HEK293T (cell line): ENCODE results near the gene TRPC1.

Experiments
- CTCF ChIA-PET: fragments of 350-600 bp; formaldehyde crosslinking; extraction: SDS; loops from one replicate; lab custom pipeline; 2021; ENCODE audit warnings: antibody characterized with exemption, inconsistent platforms; lab: Yijun Ruan, JAX
- POLR2A ChIA-PET: fragments of 350-600 bp; formaldehyde crosslinking; extraction: SDS; loops from one replicate; lab custom pipeline; 2020; ENCODE audit warnings: antibody characterized with exemption, inconsistent platforms; lab: Yijun Ruan, JAX
- DNase-seq: peaks from one replicate; pipeline ENCODE4 v3.0.0; 2012; ENCODE audit warnings: mixed read lengths; ENCODE audit errors: extremely low spot score
- ARNT ChIP-seq: fragments of 450-650 bp; IDR thresholded peaks from 2 replicates; pipeline ENCODE4 v1.6.1; 2017; ENCODE audit warnings: mild to moderate bottlenecking
- BHLHE40 ChIP-seq: fragments of 450-650 bp; IDR thresholded peaks from 2 replicates; pipeline ENCODE4 v1.6.1; 2016; ENCODE audit warnings: mild to moderate bottlenecking, moderate library complexity, borderline replicate concordance
- CTBP1 ChIP-seq: fragments of 450-650 bp; IDR thresholded peaks from 2 replicates; pipeline ENCODE4 v1.6.1; 2016; ENCODE audit warnings: borderline replicate concordance
- ELF4 ChIP-seq: fragments of 450-650 bp; IDR thresholded peaks from 2 replicates; pipeline ENCODE4 v1.6.1; 2017; ENCODE audit warnings: antibody characterized with exemption
- FOXA1 ChIP-seq: fragments of 450-650 bp; IDR thresholded peaks from 2 replicates; pipeline ENCODE4 v1.6.1; 2016; ENCODE audit warnings: mild to moderate bottlenecking
- FOXK2 ChIP-seq: fragments of 450-650 bp; IDR thresholded peaks from 2 replicates; pipeline ENCODE4 v1.6.1; 2016; ENCODE audit warnings: mild to moderate bottlenecking
- FOXM1 ChIP-seq: fragments of 450-650 bp; IDR thresholded peaks from 2 replicates; pipeline ENCODE4 v1.6.1; 2017; ENCODE audit warnings: mild to moderate bottlenecking, borderline replicate concordance
- HDGF ChIP-seq: fragments of 450-650 bp; IDR thresholded peaks from 2 replicates; pipeline ENCODE4 v1.6.1; 2017; ENCODE audit warnings: antibody characterized with exemption, borderline replicate concordance
- L3MBTL2 ChIP-seq: fragments of 450-650 bp; conservative IDR thresholded peaks from 2 replicates; pipeline ENCODE4 v1.6.1; 2016; ENCODE audit warnings: mild to moderate bottlenecking
- LEF1 ChIP-seq: fragments of 450-650 bp; IDR thresholded peaks from 2 replicates; pipeline ENCODE4 v1.6.1; 2017; ENCODE audit warnings: mild to moderate bottlenecking, borderline replicate concordance
- NFRKB ChIP-seq: fragments of 450-650 bp; IDR thresholded peaks from 2 replicates; pipeline ENCODE4 v1.6.1; 2016; ENCODE audit warnings: mild to moderate bottlenecking, moderate library complexity
- SP1 ChIP-seq: fragments of 450-650 bp; IDR thresholded peaks from 2 replicates; pipeline ENCODE4 v1.6.1; 2017
- SUZ12 ChIP-seq: fragments of 450-650 bp; IDR thresholded peaks from 2 replicates; pipeline ENCODE4 v1.6.1; 2016; ENCODE audit warnings: mild to moderate bottlenecking
- TARDBP ChIP-seq: fragments of 450-650 bp; IDR thresholded peaks from 2 replicates; pipeline ENCODE4 v1.6.1; 2016
- ZNF384 ChIP-seq: fragments of 450-650 bp; IDR thresholded peaks from 2 replicates; pipeline ENCODE4 v1.6.1; 2016
- TF ChIP-seq, protein P1 (sequence below): fragments of 450-650 bp; IDR thresholded peaks from 2 replicates; pipeline ENCODE4 v1.6.1; 2016

TRPC1 gene

DNA sequence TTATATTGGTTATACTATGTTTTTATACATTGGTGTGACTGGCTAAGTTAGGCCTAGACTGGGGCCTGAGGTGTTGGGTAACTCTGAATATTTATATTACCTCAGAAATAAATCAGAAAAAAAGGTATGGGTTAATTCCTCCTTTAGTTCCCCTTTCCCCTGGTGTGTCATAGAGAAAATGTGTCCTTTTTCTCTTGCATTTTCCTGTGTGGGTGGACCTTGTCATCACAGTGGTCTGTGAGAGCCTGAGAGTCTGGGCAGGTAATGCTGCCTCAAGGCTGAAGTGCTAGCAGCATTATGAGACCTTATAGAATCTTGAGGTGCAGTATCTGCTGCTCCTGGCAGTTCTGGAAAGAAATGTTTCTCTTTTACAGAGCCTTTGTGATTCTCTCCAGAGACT, 95.3 kb downstream of the TRPC1 start:
- DNase-seq = no peak
- TF ChIP-seq BHLHE40 (no peak), HDGF (no peak), SUZ12 (no peak), FOXM1 (no peak), TARDBP (no peak), ZNF384 (no peak), NFRKB (no peak)
- ChIA-PET CTCF (interaction anchor here (1.1 to 1.2 kb wide), 2 partner anchors 9 to 10 kb away, joined by 3 to 4 read pairs; no protein-coding TSS in a partner anchor), POLR2A (no interaction called here)

DNA sequence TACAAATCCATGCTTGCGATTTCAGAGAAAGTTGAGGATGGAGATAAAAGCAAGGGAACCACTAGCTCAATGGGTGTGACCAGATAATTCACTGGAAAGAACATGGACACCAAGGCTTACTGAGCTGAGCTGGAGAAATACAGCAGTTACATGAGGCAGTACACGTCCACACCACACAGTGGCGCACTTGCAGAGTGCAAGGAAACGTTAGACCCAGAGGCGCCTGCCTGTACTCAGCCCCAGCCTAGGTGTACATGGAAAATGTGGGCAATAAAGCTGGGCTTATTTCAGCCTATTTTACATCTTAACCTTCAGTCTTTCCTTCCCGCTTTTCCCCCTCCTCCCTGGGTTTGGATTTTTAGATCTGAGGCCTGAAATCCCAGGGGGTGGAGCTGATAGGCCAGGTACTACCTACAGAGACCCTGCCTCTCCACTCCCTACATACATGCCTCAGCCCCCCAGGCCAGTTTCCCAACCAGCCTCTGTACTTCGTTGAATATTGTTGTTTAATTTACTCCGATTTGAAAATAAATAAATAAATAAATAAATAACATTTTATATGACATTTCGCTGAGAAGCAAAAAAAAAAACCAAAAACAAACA, 105.0 kb downstream of the TRPC1 start:
- TF ChIP-seq FOXM1 (no peak), CTBP1 (no peak), ZNF384 (no peak), TARDBP (no peak), ELF4 (no peak), L3MBTL2 (no peak), ARNT (no peak), HDGF (no peak), SP1 (no peak), BHLHE40 (no peak), SUZ12 (no peak)
- TF ChIP-seq, protein P1, sequence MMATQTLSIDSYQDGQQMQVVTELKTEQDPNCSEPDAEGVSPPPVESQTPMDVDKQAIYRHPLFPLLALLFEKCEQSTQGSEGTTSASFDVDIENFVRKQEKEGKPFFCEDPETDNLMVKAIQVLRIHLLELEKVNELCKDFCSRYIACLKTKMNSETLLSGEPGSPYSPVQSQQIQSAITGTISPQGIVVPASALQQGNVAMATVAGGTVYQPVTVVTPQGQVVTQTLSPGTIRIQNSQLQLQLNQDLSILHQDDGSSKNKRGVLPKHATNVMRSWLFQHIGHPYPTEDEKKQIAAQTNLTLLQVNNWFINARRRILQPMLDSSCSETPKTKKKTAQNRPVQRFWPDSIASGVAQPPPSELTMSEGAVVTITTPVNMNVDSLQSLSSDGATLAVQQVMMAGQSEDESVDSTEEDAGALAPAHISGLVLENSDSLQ = no peak
- ChIA-PET POLR2A (interaction anchor here (1.4 to 2.1 kb wide), 2 partner anchors 59 to 173 kb away, joined by 5 to 8 read pairs; partner anchors contain the start of gene U2SURP), CTCF (interaction anchor here (0.5 to 2.0 kb wide), 37 partner anchors 9 to 431 kb away, joined by 3 to 15 read pairs (median 4); partner anchors contain the start of gene U2SURP)

DNA sequence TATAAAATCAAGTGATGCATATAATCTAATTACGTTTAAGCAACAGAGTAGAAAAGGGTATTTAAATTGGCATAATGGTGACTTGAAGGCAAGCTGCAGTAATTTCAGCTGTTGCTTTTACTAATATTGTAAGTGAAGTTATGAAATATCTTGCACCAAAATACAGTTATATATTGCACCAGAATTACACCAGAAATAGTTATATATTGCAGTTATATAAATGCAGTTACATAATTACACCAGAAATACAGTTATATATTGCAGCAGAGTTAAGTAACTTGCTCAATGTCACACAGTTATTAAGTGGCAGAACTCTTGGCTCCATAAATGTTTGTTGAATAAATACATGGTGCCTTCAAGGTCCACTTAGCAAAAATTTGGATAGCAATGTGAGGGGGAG, 113.7 kb downstream of the TRPC1 start:
- DNase-seq = no peak
- POLR2A ChIA-PET = no interaction called here
- CTCF ChIA-PET = interaction anchor here (0.6 kb wide), 1 partner anchor 490 kb away, joined by 3 read pairs; no protein-coding TSS in a partner anchor
- TF ChIP-seq FOXK2 (no peak), L3MBTL2 (no peak), NFRKB (no peak), ARNT (no peak), CTBP1 (no peak), TARDBP (no peak), ELF4 (no peak), BHLHE40 (no peak), LEF1 (no peak), SUZ12 (no peak), HDGF (no peak), ZNF384 (no peak)

More for the DNA sequence above, 105.0 kb downstream of the TRPC1 start:
- peak; percentile 91 for DNase-seq

DNA sequence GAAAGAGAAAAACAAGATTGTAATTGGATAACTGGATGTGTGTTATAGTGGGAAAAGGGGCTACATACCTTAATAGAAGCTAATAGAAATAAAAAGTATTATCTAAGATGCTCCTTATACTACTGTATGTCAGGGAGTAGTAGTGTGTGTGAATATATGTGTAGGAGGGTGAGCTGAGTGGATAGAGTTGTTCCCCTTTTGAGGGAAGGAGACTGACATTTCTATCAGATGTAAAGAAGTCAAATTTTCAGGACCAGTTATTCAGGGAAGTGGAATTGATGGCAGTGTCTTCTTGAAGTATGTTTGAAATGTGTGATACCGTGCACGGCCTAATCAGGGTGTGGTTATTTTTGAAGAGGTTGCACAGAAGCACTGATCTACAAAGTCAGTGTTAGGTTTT, 116.0 kb downstream of the TRPC1 start:
- no peak for TF ChIP-seq CTBP1
- no peak for TF ChIP-seq BHLHE40
- no peak for TF ChIP-seq ARNT
- TF ChIP-seq, protein P1 = no peak
- no peak for TF ChIP-seq ZNF384
- TF ChIP-seq TARDBP = no peak
- TF ChIP-seq SP1 = no peak
- no peak for TF ChIP-seq LEF1
- no peak for TF ChIP-seq ELF4
- no peak for TF ChIP-seq HDGF
- TF ChIP-seq FOXM1 = no peak
- TF ChIP-seq FOXK2 = no peak
- no peak for TF ChIP-seq L3MBTL2
- TF ChIP-seq SUZ12 = no peak
- TF ChIP-seq FOXA1 = no peak
- TF ChIP-seq NFRKB = no peak
- CTCF ChIA-PET = interaction anchor here (1.0 kb wide), 1 partner anchor 11 kb away, joined by 3 read pairs; no protein-coding TSS in a partner anchor
- DNase-seq = no peak
- POLR2A ChIA-PET = no interaction called here

DNA sequence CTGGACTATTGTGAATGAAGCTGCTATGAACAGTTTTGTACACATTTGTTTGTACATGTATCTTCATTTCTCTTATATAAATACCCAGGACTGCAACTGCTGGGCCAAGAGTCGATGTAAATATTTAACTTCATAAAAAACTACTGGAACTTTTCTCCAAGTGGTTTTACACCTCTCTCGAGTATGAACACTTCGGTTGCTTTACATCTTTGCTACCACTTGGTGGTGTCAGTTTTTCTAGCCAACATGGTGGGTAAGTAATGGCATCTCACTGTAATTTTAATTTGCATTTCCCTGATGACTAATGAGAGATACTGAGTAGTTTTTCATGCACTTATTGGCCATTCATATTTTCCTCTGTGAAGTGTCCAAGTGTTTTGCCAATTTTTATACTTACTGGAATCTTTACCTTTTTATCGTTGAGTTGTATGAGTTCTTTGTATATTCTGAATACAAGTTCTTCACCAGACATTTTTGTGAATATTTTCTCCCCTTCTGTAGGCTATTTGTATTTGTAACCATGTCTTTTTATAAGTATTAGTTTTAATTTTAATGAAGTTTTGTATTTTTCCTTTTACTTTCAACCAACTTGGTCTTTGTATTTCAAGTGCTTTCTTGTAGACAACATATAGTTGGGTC, 120.6 kb downstream of the TRPC1 start:
- ChIA-PET POLR2A (no interaction called here), CTCF (no interaction called here)
- DNase-seq = peak; percentile 54
- no peak for TF ChIP-seq ARNT
- TF ChIP-seq ELF4 = no peak
- TF ChIP-seq SUZ12 = no peak
- no peak for TF ChIP-seq TARDBP
- TF ChIP-seq SP1 = no peak

DNA sequence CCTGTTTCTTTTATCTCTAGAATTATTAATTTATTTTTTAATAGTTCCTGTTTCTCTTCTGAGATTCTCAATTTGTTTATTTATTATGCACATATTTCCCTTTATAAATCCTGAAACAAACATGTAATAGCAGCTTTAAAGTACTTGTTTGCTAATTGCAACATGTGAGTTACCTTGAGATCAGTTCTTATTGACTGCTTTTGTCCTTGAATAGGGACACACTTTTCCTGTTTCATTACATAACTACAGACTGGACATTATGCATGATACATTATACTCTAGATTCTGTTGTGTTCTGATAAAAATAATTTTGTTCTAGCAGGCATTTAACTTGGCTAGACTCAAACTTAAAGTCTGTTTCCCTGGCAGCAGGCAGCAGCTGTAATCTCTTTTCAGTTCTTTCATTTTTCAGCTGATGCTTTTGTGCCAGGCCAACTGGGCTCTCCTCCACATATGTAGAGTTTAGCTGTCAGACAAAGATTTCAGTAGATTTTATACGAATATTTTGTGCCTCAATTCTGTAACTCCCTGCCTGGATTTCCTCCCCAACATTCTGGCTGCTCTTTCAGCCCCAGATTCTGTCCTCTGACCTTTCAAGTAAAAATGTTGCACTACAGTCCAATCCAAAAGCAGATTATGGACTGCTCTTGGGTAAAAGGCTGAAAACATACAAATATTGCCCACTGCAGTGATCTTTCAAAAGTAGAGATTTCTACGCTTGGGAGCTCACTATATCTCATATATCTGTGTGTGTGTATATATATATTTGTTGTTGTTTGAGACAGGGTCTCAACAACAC, 123.1 kb downstream of the TRPC1 start:
- POLR2A ChIA-PET = no interaction called here
- TF ChIP-seq CTBP1 (no peak), SUZ12 (no peak)
- DNase-seq = no peak
- CTCF ChIA-PET = interaction anchor here (0.6 to 1.0 kb wide), 3 partner anchors 11 to 129 kb away, joined by 3 to 4 read pairs (median 3); no protein-coding TSS in a partner anchor
